ENCODE results near the gene TSPAN5. TPM values are rescaled to one million over a fixed set of nuclear protein-coding genes. Genes with fewer than 3 reads are reported as not detected.
A peak's percentile ranks its signal among the peaks of the same experiment; 100 is the strongest.

TSPAN5 gene
- total RNA-seq, 2 experiments from 2014 or later, result 1.8 to 2.8 TPM

DNA sequence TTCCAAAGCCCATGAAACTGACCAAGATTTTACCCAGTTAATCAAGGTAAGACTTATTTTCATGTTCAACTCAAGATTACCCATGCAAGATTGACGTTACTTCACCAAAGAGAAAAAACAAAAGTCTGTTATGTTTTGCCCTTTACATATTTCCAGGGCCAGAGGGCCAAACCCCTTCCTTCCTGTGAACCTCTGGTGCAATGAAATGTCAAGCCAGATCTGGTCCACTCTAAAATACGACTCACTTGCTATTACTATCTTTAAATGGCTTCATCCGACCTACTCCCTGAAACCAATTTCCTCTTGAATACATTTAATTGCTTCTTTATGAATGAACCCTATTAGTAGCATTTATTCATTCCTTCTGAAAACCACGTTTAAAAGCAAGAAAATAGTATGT is 33.0 kb downstream of the TSPAN5 start:
- Histone ChIP-seq H3K4me3 (ENCODE audit: low read length) (no peak overlapping the region), H3K4me1 (ENCODE audit: insufficient read depth, low read length) (peaks cover 13% of the 10 kb centered on the region), H3K27me3 (ENCODE audit: control insufficient read depth in 1 of 2, insufficient read depth in 2 of 2, low read length in 2 of 2) (no peaks in the 10 kb centered on the region), H3K36me3 (ENCODE audit: insufficient read depth, low read length) (no peaks in the 10 kb centered on the region), H3K9me3 (ENCODE audit: control insufficient read depth in 1 of 2, insufficient read depth in 1 of 2, low read length in 2 of 2) (no peaks in the 10 kb centered on the region), H3K27ac (ENCODE audit: low read depth in 1 of 2, low read length in 2 of 2) (no peak overlapping the region)
- no peak overlapping the region for H3K27ac Mint-ChIP-seq
- TF ChIP-seq CTCF (IDR thresholded peaks at IDR 0.05), result no peak
- ChIA-PET CTCF (no interaction called here), POLR2A (no interaction called here)
- no peak for DNase-seq
- H3K9me3 Mint-ChIP-seq, result no peaks in the 10 kb centered on the region
- no peak overlapping the region for H3K4me3 Mint-ChIP-seq
- H3K27me3 Mint-ChIP-seq, result no peaks in the 10 kb centered on the region
- ATAC-seq (ENCODE audit: poor library complexity), result no peak
- intact Hi-C loops (cut with DNase I, micrococcal nuclease), result no loop called here
- H3K36me3 Mint-ChIP-seq (ENCODE audit: low read depth), result no peaks in the 10 kb centered on the region
- peaks cover 77% of the 10 kb centered on the region for H3K4me1 Mint-ChIP-seq (ENCODE audit: low read depth)

DNA sequence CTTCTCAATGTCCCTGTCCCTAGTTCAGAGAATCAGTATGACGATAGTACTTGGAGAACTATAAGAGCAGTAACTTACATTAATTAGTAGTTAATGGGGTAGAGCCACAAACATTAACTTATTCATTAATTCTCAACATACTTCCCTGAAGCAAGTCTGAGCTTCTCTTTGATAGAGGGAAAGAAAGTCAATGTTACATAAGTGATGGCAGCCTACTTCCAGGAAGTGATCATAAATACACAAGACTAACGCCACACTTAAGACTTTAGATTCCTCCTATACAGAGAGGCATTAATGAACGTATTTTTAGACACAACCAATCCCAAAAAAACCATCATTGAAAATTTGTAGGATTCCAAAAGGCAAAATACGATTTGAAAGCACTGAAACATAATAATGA is 33.8 kb downstream of the TSPAN5 start:
- Histone ChIP-seq H3K36me3 (ENCODE audit: insufficient read depth, low read length) (no peaks in the 10 kb centered on the region), H3K4me1 (ENCODE audit: insufficient read depth, low read length) (peaks cover 13% of the 10 kb centered on the region), H3K9me3 (ENCODE audit: control insufficient read depth in 1 of 2, insufficient read depth in 1 of 2, low read length in 2 of 2) (no peaks in the 10 kb centered on the region), H3K4me3 (ENCODE audit: low read length) (no peak overlapping the region), H3K27me3 (ENCODE audit: control insufficient read depth in 1 of 2, insufficient read depth in 2 of 2, low read length in 2 of 2) (no peaks in the 10 kb centered on the region), H3K27ac (ENCODE audit: low read depth in 1 of 2, low read length in 2 of 2) (no peak overlapping the region)
- TF ChIP-seq CTCF (IDR thresholded peaks at IDR 0.05), result no peak
- Mint-ChIP-seq H3K4me3 (no peak overlapping the region), H3K36me3 (ENCODE audit: low read depth) (no peaks in the 10 kb centered on the region), H3K4me1 (ENCODE audit: low read depth) (peaks cover 75% of the 10 kb centered on the region), H3K27ac (peak overlapping the region; percentile 23), H3K9me3 (no peaks in the 10 kb centered on the region), H3K27me3 (no peaks in the 10 kb centered on the region)
- DNase-seq (no peak), ATAC-seq (ENCODE audit: poor library complexity) (no peak)
- intact Hi-C loops (cut with DNase I, micrococcal nuclease), result no loop called here
- ChIA-PET CTCF (no interaction called here), POLR2A (interaction anchor here (1.3 kb wide), 1 partner anchor 11 kb away, joined by 3 read pairs; no protein-coding TSS in a partner anchor)

GRCh38 chr4:98624144-98624543 is 34.3 kb downstream of the TSPAN5 start:
- H3K4me1 Mint-ChIP-seq (ENCODE audit: low read depth), result peaks cover 72% of the 10 kb centered on the region
- Histone ChIP-seq H3K36me3 (ENCODE audit: insufficient read depth, low read length) (no peaks in the 10 kb centered on the region), H3K27me3 (ENCODE audit: control insufficient read depth in 1 of 2, insufficient read depth in 2 of 2, low read length in 2 of 2) (no peaks in the 10 kb centered on the region), H3K4me1 (ENCODE audit: insufficient read depth, low read length) (peaks cover 13% of the 10 kb centered on the region), H3K27ac (ENCODE audit: low read depth in 1 of 2, low read length in 2 of 2) (no peak overlapping the region), H3K9me3 (ENCODE audit: control insufficient read depth in 1 of 2, insufficient read depth in 1 of 2, low read length in 2 of 2) (no peaks in the 10 kb centered on the region), H3K4me3 (ENCODE audit: low read length) (no peak overlapping the region)
- no peaks in the 10 kb centered on the region for H3K27me3 Mint-ChIP-seq
- intact Hi-C loops (cut with DNase I, micrococcal nuclease), result no loop called here
- H3K9me3 Mint-ChIP-seq, result no peaks in the 10 kb centered on the region
- ATAC-seq (ENCODE audit: poor library complexity), result no peak
- CTCF ChIA-PET, result interaction anchor here (2.0 kb wide), 1 partner anchor 21 kb away, joined by 5 read pairs; no protein-coding TSS in a partner anchor
- POLR2A ChIA-PET, result interaction anchor here (1.3 kb wide), 1 partner anchor 11 kb away, joined by 3 read pairs; no protein-coding TSS in a partner anchor
- no peak overlapping the region for H3K4me3 Mint-ChIP-seq
- TF ChIP-seq CTCF (IDR thresholded peaks at IDR 0.05), result no peak
- no peaks in the 10 kb centered on the region for H3K36me3 Mint-ChIP-seq (ENCODE audit: low read depth)
- no peak for DNase-seq
- peak overlapping the region; percentile 23 for H3K27ac Mint-ChIP-seq
